AG10803 (cell line): Measurements from ENCODE around the gene DAD1.

ENCODE experiments used
- DNase-seq: peaks from one replicate; pipeline ENCODE4 v3.0.0; 2010; ENCODE audit warnings: low read depth
- H3K4me3 ChIP-seq: 2 replicates; pipeline ENCODE4 v1.5.1; 2011; ENCODE audit warnings: mild to moderate bottlenecking, low read length, control low read depth
- CTCF ChIP-seq: conservative IDR thresholded peaks from 2 replicates; pipeline ENCODE4 v1.5.1; 2011; ENCODE audit warnings: mild to moderate bottlenecking, low read length, control low read depth, inconsistent platforms

DAD1 gene

GRCh38 chr14:22579881-22580280 is 9.1 kb downstream of the DAD1 start:
- no peak overlapping the region for H3K4me3 ChIP-seq
- no peak for DNase-seq
- no peak for TF ChIP-seq CTCF

DNA sequence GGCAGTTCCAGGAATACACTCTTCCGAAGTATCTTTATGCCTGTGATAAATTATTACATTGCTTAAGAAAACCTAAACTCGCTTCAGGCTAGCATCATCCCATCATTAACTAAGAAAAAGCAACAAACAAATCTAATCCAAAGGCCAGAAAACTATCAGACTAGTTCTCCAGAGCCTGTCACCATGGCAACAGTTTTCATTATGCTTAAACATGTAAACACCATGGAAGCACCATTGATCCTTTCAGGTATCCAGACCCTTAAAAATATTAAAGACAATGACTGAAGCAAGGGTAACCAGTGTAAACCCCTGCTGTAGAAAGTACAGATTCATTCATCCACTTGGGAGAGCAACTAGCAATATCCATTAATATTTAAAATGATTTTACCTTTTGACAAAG is 9.8 kb downstream of the DAD1 start:
- no peak for DNase-seq
- no peak overlapping the region for H3K4me3 ChIP-seq
- TF ChIP-seq CTCF: no peak

DNA sequence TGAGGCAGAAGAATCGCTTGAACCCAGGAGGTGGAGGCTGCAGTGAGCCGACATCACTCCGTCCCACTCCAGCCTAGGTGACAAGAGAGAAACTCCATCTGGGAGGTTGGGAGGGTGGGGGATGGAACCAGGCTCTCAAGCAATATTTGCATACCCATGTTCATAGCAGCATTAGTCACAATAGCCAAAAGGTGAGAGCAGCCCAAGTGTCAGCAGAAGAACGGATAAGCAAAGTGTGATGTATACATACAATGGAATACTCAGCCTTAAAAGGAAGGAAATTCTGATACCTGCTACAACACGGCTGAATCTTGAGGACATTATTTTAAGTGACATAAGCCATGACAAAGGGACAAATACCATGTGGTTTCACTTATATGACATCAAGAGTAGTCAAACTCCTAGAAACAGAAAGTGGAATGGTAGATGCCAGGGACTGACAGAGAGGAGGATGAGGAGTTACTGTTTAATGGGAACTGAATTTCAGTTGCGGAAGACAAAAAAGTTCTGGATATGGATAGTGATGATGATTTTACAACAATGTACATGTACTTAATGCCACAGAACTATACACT is 11.6 kb downstream of the DAD1 start:
- TF ChIP-seq CTCF: no peak
- no peak overlapping the region for H3K4me3 ChIP-seq
- DNase-seq: no peak

DNA sequence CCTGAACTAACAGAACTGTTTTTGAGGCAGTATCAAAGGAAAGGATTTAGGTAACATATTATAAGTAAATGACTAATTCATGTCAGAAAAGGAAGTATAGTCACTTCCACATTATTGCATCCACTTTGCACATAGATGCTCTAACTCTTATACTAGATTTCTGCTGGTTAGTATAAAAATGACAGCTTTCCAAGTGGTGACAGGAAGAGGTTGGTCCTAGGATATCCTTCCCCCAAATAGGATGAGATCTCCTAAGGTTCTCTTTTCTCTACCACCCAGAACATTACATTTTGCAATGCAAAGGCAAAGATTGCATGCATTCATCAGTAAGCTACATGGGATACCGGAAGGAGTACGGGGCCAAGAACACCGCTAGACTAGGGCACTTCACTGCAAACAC is 15.2 kb downstream of the DAD1 start:
- H3K4me3 ChIP-seq: no peak overlapping the region
- TF ChIP-seq CTCF: no peak
- DNase-seq: no peak

DNA sequence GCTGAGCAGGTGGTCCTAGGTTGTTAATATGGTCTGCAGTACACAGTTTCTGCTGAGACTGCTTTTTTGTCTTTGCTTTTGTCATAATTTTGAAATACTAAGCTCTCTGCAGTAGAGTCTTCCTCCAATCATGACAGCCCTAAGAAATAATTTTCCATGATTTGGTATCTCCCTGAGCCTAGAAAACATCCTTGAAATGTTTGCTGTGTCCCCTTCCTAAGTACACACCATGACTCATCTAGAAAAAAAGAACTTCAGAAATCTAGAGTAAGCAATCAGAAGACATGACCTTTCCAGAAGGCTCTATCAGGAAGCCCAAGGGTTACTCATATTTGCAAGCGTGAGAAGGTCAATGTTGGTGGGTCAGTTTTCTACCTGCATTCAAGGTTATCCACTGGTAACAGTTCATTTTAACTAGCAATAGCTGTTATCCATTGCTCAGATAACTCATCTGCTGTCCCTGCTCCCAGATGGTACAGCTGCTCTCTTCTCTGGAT is 16.4 kb downstream of the DAD1 start:
- peak; percentile 49 for DNase-seq
- TF ChIP-seq CTCF: no peak
- no peak overlapping the region for H3K4me3 ChIP-seq

DNA sequence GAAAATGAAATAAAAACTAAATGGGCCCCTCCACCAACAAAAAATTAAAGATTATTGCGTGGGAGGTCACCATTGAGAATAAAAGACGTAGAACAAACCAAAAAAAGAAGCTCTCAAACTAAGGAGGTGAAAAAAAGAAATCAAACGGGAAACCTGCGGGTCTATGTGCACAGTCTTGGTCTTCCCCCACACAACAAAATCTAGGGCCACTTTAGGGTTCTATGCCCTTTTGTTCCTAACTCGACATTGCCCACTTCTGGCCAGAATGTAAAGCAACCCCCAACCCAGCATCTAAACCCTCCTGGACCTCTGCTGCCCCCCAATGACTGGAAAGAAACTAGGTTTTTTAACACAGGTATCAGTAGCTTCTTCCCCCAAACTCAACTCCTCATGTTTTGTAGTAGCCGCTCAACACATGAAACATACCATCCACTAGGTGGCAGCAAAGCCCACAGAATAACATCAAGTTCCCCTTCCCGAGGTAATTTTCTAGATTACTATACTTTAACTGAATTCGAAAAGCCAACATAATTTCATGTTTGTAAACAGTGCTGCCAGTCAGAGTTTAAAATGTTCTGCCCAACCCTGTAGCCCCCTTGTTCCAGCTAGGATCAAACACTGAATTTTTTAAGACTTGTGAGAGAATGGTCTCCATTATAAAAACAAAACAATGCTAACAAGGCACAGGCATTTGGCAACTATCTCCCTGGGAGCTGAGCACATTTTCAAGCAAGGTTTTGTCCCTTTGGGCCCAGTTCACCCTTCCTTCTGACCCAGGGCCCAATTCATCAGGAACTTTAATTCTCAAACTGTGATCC is 18.7 kb downstream of the DAD1 start:
- peak; percentile 76 for TF ChIP-seq CTCF
- H3K4me3 ChIP-seq: no peak overlapping the region
- DNase-seq: peak; percentile 70

GRCh38 chr14:22569737-22570131 is 19.3 kb downstream of the DAD1 start:
- DNase-seq: no peak
- TF ChIP-seq CTCF: no peak
- no peak overlapping the region for H3K4me3 ChIP-seq
